NCI-H1930 (cell line): ENCODE results near the gene TRNAU1AP.
"Not testable (repeated sequence)": the region's sequence is repeated elsewhere in the genome, so short reads cannot be mapped to it uniquely, and the experiment has no call there.

Experiments used
- DNase-seq, 2 experiments: peaks; one replicate each; lab custom pipeline; 2025; lab: John Stamatoyannopoulos, UW

The TRNAU1AP gene

DNA sequence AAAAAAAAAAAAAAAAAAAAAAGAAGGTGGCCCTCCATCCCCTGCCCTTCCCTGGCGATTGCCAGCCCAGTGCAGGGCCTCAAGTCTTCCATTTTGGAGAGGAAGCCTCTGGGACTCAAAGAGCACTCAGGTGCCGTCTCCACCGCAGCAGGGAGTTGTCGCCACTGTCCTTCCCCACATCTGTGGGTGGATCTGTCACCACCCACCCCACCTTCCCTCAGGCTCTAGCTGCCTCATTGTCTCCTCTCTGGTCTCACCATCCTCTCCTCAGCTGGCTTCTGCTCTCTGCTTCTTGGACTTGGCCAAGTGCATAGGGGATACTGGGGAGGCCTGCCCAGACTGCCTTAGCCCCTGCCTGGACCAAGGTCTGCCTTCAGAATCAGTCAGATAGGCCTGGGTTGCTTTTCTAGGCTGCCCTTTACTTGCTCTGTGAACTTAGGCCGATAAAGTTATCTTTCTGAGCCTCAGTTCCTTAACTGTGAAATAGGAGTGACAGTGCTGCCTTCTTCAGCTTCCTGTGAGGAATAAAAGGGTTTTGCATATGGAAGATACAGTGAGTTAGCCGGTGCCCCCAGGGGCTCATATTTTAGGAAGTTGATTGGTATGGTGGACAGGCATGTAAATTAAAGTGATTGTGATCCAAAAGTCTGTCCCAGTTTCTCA is 31.3 kb upstream of the TRNAU1AP start:
- no peak for DNase-seq

DNA sequence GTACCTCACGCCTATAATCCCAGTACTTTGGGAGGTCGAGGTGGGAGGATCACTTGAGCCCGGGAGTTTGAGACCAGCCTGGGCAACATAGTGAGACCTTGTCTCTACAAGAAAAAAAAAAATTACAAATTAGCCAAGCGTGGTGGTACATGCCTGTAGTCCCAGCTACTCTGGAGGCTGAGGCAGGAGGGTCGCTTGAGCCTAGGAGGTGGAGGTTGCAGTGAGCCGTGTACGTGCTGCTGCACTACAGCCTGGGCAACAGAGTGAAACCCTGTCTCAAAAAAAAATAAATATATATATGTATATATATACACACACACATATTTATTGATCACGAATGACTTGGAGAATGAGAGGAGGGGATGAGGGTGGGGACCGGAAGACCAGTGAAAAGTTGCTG is 30.3 kb upstream of the TRNAU1AP start:
- DNase-seq, result not testable (repeated sequence)

DNA sequence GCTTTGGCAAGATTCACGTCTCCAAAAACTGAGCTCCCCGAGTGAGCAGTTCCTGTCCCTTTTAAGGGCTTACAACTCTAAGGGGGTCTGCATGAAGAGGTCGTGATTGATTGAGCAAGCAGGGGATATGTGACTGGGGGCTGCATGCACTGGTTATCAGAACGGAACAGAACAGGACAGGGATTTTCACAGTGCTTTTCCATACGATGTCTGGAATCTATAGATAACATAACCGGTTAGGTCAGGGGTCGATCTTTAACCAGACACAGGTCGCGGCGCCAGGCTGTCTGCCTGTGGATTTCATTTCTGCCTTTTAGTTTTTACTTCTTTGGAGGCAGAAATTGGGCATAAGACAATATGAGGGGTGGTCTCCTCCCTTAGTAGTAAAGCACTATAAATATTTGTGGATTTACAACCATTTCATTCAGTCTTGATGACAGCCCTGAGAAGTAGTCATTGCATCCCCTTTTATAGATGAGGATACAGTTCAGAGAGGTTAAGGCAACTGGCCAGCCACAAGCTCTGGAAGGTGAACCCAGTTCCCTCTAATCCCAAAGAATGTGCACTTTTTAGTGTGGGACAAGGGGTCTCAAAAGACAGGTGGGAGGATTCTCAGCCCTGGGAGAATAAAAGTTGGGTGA is 27.8 kb upstream of the TRNAU1AP start:
- DNase-seq, result not testable (repeated sequence)

DNA sequence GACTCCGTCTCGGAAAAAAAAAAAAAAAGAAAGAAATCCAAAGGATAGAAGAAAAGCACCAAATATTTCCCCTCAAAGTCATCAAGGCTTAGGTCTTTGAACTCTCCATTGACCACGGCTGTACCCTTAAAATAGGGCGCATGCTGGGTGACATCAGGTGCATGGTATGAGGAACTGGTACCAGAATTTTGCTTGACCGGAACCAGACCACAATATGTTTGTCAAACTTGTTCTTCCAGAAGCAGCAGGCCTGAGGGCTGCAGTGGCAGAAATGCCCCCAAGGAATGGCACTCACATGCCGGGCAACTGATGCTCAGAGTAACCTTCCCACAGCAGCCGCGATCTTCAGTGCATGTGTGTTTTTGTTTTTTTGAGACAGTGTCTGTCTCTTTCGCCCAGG is 26.0 kb upstream of the TRNAU1AP start:
- no peak for DNase-seq

GRCh38 chr1:28530456-28530855 is 22.4 kb upstream of the TRNAU1AP start:
- no peak for DNase-seq

DNA sequence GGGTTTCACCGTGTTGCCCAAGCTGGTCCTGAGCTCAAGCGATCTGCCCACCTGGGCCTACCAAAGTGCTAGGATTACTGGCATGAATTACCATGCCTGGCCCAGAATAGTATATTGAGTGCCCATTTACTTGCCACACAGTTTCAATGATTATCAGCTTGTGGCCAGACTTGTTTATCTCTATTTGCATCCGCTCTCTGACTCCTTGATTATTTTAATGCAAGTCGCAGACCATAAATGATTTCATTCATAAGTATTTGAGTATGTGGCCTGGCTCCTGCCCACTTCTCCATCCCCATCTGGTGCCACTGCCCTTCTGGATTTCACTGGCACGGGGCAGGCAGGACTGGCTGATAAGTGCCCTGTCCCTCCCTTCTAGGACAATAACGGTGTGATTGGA is 18.2 kb upstream of the TRNAU1AP start:
- no peak for DNase-seq

DNA sequence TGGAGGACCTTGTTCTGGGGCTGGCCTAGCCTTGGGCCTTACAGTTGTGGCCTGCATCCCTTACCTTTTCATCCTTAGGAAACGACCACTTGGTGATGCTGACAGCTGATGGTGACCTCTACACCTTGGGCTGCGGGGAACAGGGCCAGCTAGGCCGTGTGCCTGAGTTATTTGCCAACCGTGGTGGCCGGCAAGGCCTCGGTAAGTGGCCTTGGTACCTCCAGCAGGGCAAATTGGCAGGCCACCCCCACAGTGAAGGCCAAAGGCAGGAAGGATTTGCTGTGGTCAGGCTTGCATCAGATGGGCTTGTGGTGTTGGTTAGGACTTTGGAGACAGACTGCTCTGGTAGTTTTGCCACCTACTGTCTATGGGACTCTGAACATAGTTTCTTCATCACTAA is 17.7 kb upstream of the TRNAU1AP start:
- DNase-seq, result no peak

DNA sequence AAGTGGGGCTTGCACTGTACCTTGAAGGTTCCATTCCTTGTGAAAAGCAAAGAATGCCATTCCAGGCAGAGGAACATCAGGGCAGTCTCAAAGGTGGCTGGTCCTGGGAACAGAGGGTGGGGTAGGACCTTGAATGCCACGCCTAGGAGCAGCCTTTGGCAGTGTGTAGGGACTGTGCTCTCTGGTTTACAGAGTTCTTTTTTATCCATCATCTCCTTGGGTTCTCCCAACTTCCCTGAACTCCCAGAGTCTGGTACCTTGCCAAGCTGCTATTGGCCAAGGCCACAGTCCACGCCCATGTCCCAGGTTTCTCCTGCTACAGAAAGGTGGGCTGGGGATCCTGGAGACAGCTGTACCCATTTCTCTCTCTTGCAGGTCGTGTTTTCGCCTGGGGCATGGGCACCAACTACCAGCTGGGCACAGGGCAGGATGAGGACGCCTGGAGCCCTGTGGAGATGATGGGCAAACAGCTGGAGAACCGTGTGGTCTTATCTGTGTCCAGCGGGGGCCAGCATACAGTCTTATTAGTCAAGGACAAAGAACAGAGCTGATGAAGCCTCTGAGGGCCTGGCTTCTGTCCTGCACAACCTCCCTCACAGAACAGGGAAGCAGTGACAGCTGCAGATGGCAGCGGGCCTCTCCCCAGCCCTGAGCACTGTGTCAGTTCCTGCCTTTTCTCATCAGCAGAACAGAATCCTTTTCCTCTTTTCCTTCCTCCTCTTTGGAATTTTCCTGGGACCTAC is 15.3 kb upstream of the TRNAU1AP start:
- no peak for DNase-seq

- DNase-seq, result no peak
Measured at GRCh38 chr1:28538286-28538685, 14.6 kb upstream of the TRNAU1AP start.

DNA sequence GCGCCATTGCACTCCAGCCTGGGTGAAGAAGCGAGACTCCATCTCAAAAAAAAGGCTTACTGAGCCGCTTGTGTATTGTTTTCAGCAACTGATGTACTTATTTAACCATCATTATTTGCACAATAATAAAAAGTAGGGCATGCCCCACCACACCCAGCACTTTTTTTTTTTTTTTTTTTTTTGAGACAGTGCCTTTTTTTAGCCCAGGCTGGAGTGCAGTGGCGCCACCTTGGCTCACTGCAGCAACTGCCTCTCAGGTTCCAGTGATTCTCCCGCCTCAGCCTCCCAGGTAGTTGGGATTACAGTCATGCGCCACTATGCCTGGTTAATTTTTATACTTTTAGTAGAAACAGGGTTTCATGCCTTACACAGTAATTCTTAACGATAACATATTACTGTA is 12.2 kb upstream of the TRNAU1AP start:
- no peak for DNase-seq

- not testable (repeated sequence) for DNase-seq
Measured at GRCh38 chr1:28541414-28542015, 11.4 kb upstream of the TRNAU1AP start.

- no peak for DNase-seq
Measured at GRCh38 chr1:28545246-28545628, 7.6 kb upstream of the TRNAU1AP start.

- no peak for DNase-seq
Measured at GRCh38 chr1:28548318-28548717, 4.6 kb upstream of the TRNAU1AP start.

- no peak for DNase-seq
Measured at GRCh38 chr1:28551381-28551780, 1.5 kb upstream of the TRNAU1AP start.

DNA sequence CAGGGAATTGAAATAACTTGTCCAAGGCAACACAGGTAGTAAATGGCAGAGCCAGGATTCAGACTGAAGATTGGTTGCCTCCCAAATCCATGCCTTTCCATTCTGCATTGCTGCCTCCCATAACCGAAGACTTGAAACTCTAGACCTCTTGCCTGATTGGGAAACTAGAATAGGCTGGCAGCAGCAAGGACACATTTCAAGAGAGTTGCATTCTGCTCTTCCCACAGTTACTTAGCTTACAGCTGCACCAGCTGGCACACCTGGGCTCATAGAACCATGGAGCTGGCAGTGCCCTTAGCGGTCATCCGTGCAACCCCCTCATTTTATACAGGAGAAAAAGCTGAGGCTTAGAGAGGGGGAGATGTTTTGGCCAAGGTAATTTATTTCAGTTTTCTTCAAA is 8.0 kb downstream of the TRNAU1AP start:
- DNase-seq, result no peak

DNA sequence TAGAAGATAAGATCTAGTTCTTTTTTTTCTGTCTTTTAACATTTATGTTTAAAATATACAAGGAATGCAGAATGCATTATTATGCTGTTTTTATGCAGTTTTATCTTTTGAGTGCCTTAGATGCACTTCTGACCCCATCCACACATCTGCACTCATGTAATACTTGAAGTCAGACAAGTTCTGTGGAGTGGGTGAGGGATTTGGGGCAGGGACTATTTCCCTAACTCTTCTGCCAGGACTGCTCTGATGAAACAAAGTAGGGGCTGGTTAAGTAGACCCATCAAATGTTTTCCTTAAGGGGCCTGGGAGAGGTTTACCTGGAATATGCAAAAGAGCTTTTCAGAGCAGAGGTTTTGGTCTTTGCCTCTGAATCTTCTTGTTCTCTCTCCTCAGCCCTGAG is 11.4 kb downstream of the TRNAU1AP start:
- DNase-seq, result no peak

GRCh38 chr1:28565040-28565439 is 12.2 kb downstream of the TRNAU1AP start:
- no peak for DNase-seq

- no peak for DNase-seq
Measured at GRCh38 chr1:28565726-28566125, 12.8 kb downstream of the TRNAU1AP start.

DNA sequence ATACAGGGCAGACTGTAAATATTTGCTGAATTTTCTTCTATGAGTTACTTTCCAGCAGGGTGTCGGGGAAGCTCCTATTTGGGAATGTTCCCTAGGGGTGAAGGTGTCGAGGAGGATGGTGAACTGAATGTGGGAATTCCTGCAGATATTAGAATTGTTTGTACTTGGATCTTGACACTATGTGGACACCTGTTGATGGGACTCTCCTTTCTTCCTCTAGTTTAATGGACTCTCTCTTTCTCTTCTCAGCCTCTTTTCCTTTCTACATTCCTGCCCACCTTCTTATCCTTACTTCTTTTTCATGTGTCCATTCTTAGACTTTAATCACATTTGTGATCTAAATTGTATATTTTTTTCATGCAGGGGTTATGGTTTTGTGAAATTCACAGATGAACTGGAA is 14.0 kb downstream of the TRNAU1AP start:
- no peak for DNase-seq

- DNase-seq, result no peak
Measured at GRCh38 chr1:28571911-28572310, 19.0 kb downstream of the TRNAU1AP start.

DNA sequence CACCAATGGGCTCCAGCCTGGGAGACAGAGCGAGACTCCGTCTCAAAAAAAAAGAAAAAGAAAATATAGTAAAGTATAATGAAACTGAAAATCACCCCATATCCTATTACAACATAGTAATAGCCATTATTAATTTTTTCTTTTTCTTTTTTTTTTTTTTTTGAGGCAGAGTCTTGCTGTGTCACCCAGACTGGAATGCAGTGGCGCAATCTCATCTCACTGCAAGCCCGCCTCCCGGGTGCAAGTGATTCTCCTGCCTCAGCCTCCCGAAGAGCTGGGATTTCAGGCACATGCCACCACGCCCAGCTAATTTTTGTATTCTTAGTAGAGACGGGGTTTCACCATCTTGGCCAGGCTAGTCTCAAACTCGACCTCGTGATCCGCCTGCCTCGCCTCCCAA is 20.0 kb downstream of the TRNAU1AP start:
- not testable (repeated sequence) for DNase-seq

- DNase-seq, result no peak
Measured at GRCh38 chr1:28573564-28573963, 20.7 kb downstream of the TRNAU1AP start.
